A549 treated with ZK216348 at 1 μM for 4 hours (cell line): ENCODE data around the gene TMEM255A. TPM values are rescaled to one million over a fixed set of nuclear protein-coding genes. Genes with fewer than 3 reads are reported as not detected.

Experiments
- total RNA-seq: library from RNA; stranded (reverse); fragments of 200-300 nt; extraction: Qiagen RNA extraction; gene quantifications from 5 replicates; pipeline ENCODE4 v1.2.3, GENCODE V29; 2022; ENCODE audit warnings: low read depth

Gene TMEM255A
- total RNA-seq: 0.11 to 0.16 TPM (median 0.14 TPM) in 5 replicates

DNA sequence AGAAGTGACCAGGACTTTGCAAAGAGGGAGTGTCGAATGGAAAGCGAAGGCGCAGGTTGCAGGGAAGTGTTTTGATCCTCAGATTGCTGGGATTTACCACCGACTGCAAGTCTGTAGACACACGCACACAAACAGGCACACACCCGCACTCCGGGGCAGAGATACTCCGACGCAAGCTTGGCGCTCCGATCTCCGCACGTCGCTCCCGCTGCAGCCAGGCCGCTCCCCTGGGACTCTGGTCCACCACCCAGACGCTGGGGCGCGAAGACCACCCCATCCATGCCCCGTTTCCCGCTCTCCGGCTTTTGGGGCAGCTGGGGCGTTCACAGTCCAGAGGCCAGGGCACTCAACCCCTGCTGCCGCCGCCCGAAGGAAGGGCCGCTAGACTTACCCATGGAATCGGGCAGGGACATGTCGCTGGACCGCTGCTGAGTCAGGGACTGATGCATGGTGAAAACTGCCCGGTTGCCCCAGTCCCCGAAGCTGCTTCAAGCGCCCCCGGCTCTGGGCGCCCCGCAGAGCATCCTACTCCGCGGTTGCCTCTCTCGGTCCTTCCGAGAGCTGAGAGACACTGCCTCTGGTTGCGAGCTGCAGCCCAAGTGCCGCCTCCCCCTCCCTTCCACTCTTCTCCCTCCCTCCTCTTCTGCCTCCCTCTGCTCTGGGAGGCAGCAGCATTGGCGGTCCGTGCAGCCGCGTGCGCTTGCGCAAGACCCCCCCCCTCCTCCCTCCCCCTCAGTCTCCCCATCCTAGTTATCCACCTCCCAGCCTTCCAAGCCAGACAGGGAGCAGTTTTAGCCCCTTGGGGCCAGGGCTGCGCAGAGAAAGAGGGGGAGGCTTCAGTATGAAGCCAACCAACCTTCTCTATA lies at the start of gene TMEM255A:
TSS of gene TMEM255A (minus strand) at position 601 of the 866 bp plus-strand sequence. CDS start at position 449, 152 bp downstream.

DNA sequence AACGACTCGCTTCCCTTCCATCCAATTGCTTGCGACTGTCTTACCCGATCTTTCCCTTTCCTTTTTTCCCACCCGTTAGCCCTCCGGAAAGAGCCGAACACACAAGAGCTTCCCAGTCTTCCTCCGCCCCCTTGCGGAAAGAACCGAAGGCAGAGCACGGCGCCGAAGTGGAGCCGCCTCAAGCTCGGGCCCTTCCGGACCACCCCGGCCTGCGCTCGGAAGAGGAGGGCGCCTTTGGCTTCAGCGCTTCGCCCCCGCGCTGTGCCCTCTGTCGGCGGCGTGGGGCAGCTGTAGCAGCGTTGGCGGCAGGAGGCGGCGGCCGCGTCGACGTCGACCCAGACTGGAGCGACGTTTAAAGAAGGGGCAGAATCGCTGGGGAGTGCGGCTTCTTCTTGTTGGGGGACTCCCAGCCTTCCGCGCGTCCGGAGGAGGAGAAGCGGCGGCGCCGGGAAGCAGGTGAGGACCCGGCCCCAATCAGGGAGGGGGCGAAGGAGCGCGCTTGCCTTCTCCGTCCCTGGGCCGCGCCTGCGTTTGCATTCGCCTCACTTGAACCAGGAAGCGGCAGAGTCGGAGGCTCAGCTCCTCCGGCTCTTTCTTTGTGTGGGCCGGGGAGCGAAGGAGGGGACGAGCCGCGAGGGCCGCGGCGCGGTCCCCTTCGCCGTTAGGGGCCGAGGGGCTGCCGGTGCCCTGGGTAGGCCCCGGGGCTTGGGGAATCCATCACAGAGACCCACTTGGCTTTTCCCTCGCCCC lies 60.6 kb downstream of the TMEM255A start, which contains the start of gene ZBTB33:
TSS of gene ZBTB33 (plus strand) at position 291 of the 750 bp plus-strand sequence. CDS start 2,604 bp downstream, outside the sequence.

Other genes with a start within 250 kb of the TMEM255A start
- gene RHOXF2B, start 233.8 kb downstream of the TMEM255A start, total RNA-seq: not detected in 5 replicates
- not detected in 5 replicates for gene RHOXF1, start 195.5 kb downstream of the TMEM255A start, total RNA-seq
- gene RHOXF2, start 152.8 kb downstream of the TMEM255A start, total RNA-seq: not detected in 5 replicates
- 5.2 to 12.7 TPM (median 11.7 TPM) in 5 replicates for gene ZBTB33, start 60.6 kb downstream of the TMEM255A start, total RNA-seq
- gene ATP1B4, start 50.6 kb upstream of the TMEM255A start, total RNA-seq: not detected in 5 replicates
- 74.6 to 113 TPM (median 94.3 TPM) in 5 replicates for gene LAMP2, start 157.8 kb upstream of the TMEM255A start, total RNA-seq
- gene CUL4B, start 249.5 kb upstream of the TMEM255A start, total RNA-seq: 27.5 to 60.0 TPM (median 55.4 TPM) in 5 replicates